Measurements from ENCODE around the gene ARL4D.
"Not testable (repeated sequence)": the region's sequence is repeated elsewhere in the genome, so short reads cannot be mapped to it uniquely, and the experiment has no call there.

ARL4D gene

GRCh38 chr17:43396491-43397060 is 2.2 kb upstream of the ARL4D start:
- no peak for DNase-seq

- DNase-seq: no peak
Observed at GRCh38 chr17:43399839-43400328, 1.1 kb downstream of the ARL4D start.

GRCh38 chr17:43400943-43401717 is 2.3 kb downstream of the ARL4D start:
- no peak for DNase-seq

GRCh38 chr17:43402078-43402477 is 3.3 kb downstream of the ARL4D start:
- no peak for DNase-seq

GRCh38 chr17:43402567-43402966 is 3.8 kb downstream of the ARL4D start:
- no peak for DNase-seq

GRCh38 chr17:43403846-43404245 is 5.1 kb downstream of the ARL4D start:
- no peak for DNase-seq

- no peak for DNase-seq
Observed at GRCh38 chr17:43405861-43406260, 7.1 kb downstream of the ARL4D start.

- DNase-seq: no peak
Observed at GRCh38 chr17:43406676-43407645, 8.2 kb downstream of the ARL4D start.

GRCh38 chr17:43409131-43409530 is 10.3 kb downstream of the ARL4D start:
- DNase-seq: no peak

- DNase-seq: no peak
Observed at GRCh38 chr17:43410557-43411368, 12.0 kb downstream of the ARL4D start.

- no peak for DNase-seq
Observed at GRCh38 chr17:43411369-43411677, 12.5 kb downstream of the ARL4D start.

GRCh38 chr17:43411749-43412148 is 13.0 kb downstream of the ARL4D start:
- no peak for DNase-seq

- DNase-seq: no peak
Observed at GRCh38 chr17:43412166-43412565, 13.4 kb downstream of the ARL4D start.

- no peak for DNase-seq
Observed at GRCh38 chr17:43416998-43417890, 18.5 kb downstream of the ARL4D start.

- no peak for DNase-seq
Observed at GRCh38 chr17:43418441-43419374, 19.9 kb downstream of the ARL4D start.

- not testable (repeated sequence) for DNase-seq
Observed at GRCh38 chr17:43419375-43419882, 20.6 kb downstream of the ARL4D start.

GRCh38 chr17:43423777-43424455 is 25.1 kb downstream of the ARL4D start:
- no peak for DNase-seq

GRCh38 chr17:43427362-43428043 is 28.7 kb downstream of the ARL4D start:
- DNase-seq: no peak

- no peak for DNase-seq
Observed at GRCh38 chr17:43428524-43428923, 29.7 kb downstream of the ARL4D start.

Data from NCI-H526 treated with DMSO at 0.1 percent for 48 hours (cell line).